Measurements from ENCODE around the gene LRIG2. TPM values are rescaled to one million over a fixed set of nuclear protein-coding genes. Genes with fewer than 3 reads are reported as not detected.

Gene LRIG2
- total RNA-seq, 1 experiment from 2014 or later: 23.2 TPM

DNA sequence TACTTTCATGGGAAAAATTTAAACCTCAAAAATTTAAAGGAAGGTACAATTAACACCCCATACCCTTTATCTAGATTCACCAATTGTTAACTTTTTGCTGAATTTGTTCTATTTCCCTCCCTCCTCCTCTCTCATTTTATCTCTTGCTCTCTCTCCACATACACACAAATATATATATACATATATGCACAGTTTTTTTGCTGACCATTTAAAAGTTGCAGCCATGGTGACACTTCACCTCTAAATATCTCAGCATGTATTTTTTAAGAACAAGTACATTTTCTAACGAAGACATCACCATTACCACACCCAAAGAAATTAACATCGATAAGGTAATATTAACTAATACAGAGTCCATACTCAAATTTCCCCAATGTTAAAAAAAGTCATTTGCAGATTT is 33.9 kb downstream of the LRIG2 start:
- no peak overlapping the region for H3K4ac ChIP-seq (ENCODE audit: low read depth, low read length)

More for the DNA sequence above, 33.9 kb downstream of the LRIG2 start:
- Histone ChIP-seq H2BK120ac (ENCODE audit: low read depth, low read length, poor library complexity, severe bottlenecking) (no peak overlapping the region), H4K8ac (replicated peaks; ENCODE audit: insufficient read length, low read depth, low read length) (no peak overlapping the region), H2BK5ac (ENCODE audit: insufficient read length, low read length) (no peak overlapping the region), H2BK20ac (ENCODE audit: low read depth, low read length, poor library complexity, severe bottlenecking) (no peak overlapping the region), H2BK12ac (ENCODE audit: insufficient read length, low read depth, low read length) (no peak overlapping the region), H4K91ac (ENCODE audit: insufficient read length, low read depth, low read length) (no peak overlapping the region), H3K4me1 (ENCODE audit: insufficient read depth, low read length) (no peaks in the 10 kb centered on the region), H3K79me1 (ENCODE audit: insufficient read depth, low read depth, low read length, poor library complexity, severe bottlenecking) (no peaks in the 10 kb centered on the region), H3T11ph (ENCODE audit: low read length) (no peak overlapping the region), H3K23me2 (ENCODE audit: insufficient read length, low read depth, low read length, poor library complexity, severe bottlenecking) (no peaks in the 10 kb centered on the region), H3K56ac (ENCODE audit: insufficient read length, low read depth, low read length) (no peak overlapping the region), H3K14ac (ENCODE audit: insufficient read depth, low read length) (no peak overlapping the region), H3K9ac (ENCODE audit: extremely low read depth, insufficient read length, low read length) (no peak overlapping the region), H4K20me1 (ENCODE audit: control insufficient read depth, insufficient read depth, insufficient read length) (no peaks in the 10 kb centered on the region), H3K18ac (ENCODE audit: insufficient read length, low read depth, low read length) (no peak overlapping the region), H3K4me2 (ENCODE audit: insufficient read depth, insufficient read length, low read length) (no peak overlapping the region), H2AFZ (ENCODE audit: low read length) (no peak overlapping the region), H2AK5ac (ENCODE audit: insufficient read length, low read length) (no peak overlapping the region), H3K27me3 (ENCODE audit: insufficient read depth, low read length) (no peaks in the 10 kb centered on the region), H3K79me2 (ENCODE audit: insufficient read depth, low read length) (no peaks in the 10 kb centered on the region), H2BK15ac (ENCODE audit: low read depth, low read length) (no peak overlapping the region), H3K23ac (ENCODE audit: insufficient read length, low read depth, low read length) (no peak overlapping the region), H3K9me3 (ENCODE audit: control insufficient read depth, low read depth, low read length) (no peaks in the 10 kb centered on the region), H4K5ac (ENCODE audit: insufficient read length, low read depth, low read length) (no peak overlapping the region), H3K27ac (ENCODE audit: insufficient read length, low read depth, low read length) (no peak overlapping the region)
- Mint-ChIP-seq H3K36me3 (ENCODE audit: insufficient read depth in 1 of 3, low read depth in 3 of 3) (peaks cover 42 to 87% (median 85%) of the 10 kb centered on the region in 3 experiments), H3K27me3 (ENCODE audit: low read depth) (no peaks in the 10 kb centered on the region), H3K4me1 (no peaks in the 10 kb centered on the region), H3K9me3 (no peaks in the 10 kb centered on the region), H3K27ac (peak overlapping the region in 1 of 3 experiments; percentile 58; a peak in 2 of 7 replicates), H3K4me3 (no peak overlapping the region)
- TF ChIP-seq, protein P1, sequence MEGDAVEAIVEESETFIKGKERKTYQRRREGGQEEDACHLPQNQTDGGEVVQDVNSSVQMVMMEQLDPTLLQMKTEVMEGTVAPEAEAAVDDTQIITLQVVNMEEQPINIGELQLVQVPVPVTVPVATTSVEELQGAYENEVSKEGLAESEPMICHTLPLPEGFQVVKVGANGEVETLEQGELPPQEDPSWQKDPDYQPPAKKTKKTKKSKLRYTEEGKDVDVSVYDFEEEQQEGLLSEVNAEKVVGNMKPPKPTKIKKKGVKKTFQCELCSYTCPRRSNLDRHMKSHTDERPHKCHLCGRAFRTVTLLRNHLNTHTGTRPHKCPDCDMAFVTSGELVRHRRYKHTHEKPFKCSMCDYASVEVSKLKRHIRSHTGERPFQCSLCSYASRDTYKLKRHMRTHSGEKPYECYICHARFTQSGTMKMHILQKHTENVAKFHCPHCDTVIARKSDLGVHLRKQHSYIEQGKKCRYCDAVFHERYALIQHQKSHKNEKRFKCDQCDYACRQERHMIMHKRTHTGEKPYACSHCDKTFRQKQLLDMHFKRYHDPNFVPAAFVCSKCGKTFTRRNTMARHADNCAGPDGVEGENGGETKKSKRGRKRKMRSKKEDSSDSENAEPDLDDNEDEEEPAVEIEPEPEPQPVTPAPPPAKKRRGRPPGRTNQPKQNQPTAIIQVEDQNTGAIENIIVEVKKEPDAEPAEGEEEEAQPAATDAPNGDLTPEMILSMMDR (conservative IDR thresholded peaks at IDR 0.05): no peak
- DNase-seq: no peak
- no CpG with 5 or more reads among the region's 2 CpGs for WGBS (ENCODE audit: extremely low coverage, insufficient read length, low lambda C conversion rate)
